HG02588 (cell line): ENCODE data around the gene FLNC.

Source experiments
- ATAC-seq: cut with Tn5 transposase; IDR thresholded peaks from one replicate; pipeline ENCODE4 v1.9.1; 2021; ENCODE audit warnings: mild to moderate bottlenecking, moderate library complexity; ENCODE audit not compliant: unreplicated experiment

FLNC gene

GRCh38 chr7:128906766-128907559 lies 76.8 kb downstream of the FLNC start:
- ATAC-seq, result no peak
